HG03135 (cell line): ENCODE results near the gene FRMPD2.
"Not testable (repeated sequence)": the region's sequence is repeated elsewhere in the genome, so short reads cannot be mapped to it uniquely, and the experiment has no call there.

Source experiments
- ATAC-seq: cut with Tn5 transposase; IDR thresholded peaks from one replicate; pipeline ENCODE4 v1.9.1; 2021; ENCODE audit warnings: mild to moderate bottlenecking, moderate library complexity; ENCODE audit not compliant: unreplicated experiment

The FRMPD2 gene

DNA sequence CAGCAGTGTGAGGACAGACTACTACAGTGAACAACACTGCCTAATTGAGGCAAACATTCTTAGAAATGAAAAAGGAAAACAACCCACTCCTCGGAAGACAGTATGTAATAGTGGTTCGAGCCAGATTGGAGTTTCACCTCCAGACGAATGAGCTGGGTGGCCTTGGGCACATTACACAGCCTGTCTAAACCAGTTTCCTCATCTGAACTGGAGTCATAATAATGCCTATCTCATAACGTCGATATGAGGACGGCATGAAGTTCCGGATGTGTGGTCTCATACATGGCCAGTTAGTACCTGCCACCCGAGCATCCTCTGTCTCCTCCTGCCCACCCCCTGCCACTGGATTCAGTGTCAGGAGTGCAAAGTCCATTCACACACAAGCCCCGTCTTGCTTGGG lies 15.8 kb upstream of the FRMPD2 start:
- ATAC-seq: no peak

GRCh38 chr10:48289501-48290238 lies 15.2 kb upstream of the FRMPD2 start:
- no peak for ATAC-seq

GRCh38 chr10:48288661-48289060 lies 14.2 kb upstream of the FRMPD2 start:
- no peak for ATAC-seq

DNA sequence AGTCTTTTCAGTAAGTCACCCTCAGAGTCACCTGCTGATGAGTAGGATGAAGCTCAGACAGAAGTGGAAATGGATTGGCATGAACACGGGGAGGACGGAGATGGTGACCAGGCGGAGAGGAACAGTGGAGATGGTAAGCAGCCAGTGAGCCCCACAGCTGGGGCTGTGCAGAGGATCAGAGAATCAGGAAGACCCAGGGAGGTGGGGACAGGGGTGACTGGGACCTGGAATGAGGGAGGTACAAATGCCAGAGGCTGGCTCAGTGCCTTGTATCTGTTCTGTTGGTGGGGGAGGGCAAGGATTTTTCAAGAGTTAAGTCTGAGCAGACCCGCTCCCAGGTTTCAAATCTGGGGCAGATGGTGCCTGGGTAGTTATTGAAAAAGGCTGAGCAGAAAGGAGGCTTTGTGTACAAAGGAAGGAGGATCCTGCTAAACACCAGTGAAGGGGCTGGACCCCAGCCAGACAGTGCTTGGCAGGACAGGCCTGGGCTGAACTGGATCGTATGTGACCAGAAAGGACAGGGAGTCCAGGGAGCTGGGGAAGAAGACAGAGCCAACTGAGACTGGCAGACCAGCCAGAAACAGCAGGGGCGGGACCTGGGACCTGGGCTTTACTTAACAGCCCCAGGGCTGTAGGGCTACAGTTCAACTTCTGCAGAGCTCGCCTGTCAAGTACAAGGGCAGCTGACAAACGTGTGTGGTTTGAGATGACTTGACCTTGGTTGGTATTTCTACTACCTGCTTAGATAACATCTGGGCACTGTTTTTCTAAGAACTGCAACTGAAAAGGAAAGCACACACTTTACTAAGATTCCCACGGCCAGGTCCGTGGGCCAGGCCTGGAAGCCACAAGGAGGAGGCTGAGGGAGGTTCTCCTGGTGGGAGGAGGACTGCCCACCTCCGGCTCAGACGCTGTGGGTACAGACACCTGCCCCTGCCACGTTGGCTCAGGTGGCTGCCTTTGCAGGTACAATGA lies 13.2 kb upstream of the FRMPD2 start:
- ATAC-seq: no peak

DNA sequence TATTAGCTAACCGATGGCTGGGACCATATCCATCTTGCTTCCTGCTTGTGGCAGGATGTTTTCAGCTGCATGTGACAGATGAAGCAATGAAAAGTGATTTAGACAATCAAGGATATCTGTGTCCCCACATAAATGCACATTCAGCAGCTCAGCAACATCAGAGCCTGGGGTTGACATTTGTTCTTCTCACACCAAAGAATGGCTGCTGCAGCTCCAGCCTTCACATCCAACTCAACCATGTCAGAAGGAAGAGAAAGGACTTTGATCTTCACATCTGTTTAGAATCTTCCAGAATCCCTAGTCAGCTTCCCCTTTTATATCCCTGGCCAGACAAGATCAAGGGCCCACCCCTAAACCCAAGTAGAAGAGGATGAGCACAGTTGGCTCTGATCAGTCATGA lies 11.9 kb upstream of the FRMPD2 start:
- no peak for ATAC-seq

DNA sequence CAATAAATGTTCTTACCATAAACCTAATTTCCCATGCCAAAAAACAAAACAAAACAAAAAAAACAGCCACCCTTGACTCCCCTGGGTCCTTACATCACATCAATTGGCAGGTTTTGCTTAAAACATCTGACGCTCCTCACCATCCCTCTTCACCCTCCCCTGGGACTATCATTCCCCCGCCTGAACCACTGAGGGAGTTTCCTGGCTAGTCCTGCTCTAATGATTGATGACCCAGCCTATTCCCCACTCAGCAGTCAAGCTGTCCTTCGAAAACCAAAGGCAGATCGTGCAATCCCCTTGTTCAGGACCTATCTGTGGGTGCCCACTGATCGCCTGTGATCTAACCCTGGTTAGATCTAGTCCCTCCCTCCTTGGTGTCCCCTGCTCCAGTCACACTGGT lies 11.2 kb upstream of the FRMPD2 start:
- ATAC-seq: no peak

GRCh38 chr10:48284811-48285210 lies 10.3 kb upstream of the FRMPD2 start:
- no peak for ATAC-seq

DNA sequence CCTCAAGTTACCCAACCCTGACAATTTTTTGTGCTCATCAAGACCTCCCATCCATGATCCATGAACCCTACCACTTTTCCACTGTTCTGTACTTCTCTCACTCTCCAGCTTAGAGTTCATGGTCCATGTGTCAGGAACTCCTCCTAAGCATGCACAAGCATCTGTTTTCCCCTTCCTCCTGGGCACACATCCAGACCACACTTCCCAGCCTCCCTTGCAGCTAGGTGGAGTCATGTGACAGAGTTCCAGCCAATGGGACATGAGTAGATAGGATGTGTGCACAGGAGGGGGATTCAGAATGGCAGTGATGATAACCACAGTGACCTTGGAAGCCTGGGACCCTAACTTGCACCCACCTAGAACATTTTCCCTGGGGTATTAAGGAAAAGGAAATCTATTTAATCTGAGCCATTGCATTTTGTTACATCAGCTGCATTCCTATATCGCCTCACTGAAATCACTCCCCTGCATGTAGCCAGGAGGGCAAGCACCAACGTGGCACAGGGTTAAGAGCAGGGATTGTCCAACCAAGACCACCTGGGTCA lies 9.6 kb upstream of the FRMPD2 start:
- ATAC-seq: no peak

DNA sequence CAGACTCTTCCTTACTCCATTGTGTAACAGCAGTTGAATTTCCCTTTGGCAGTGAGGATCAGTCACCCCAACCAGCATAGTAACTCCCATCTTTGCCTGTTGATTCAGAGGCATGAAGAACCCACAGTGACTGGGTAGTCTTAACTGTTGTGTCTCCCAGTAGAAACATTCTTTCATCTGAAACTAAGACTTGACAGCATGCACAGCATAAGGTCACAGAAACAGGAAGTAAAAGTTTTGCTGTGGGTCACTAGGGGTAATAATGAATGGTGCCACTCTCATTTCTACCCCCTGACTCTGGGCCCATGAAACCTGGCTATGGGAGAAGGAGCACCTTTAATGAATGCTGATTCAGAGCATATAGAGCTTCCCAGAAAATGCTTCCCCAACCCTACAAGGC lies 8.3 kb upstream of the FRMPD2 start:
- ATAC-seq: peak; percentile 70

DNA sequence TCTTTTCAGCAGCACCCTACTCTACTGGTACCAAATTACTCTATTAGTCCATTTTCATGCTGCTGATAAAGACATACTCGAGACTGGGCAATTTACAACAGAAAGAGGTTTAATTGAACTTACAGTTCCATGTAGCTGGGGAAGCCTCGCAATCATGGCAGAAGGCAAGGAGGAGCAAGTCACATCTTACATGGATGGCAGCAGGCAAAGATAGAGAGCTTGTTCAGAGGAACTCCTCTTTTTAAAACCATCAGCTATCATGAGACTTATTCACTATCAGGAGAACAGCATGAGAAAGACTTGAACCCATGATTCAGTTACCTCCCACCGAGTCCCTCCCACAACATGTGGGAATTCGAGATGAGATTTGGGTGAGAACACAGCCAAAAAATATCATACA lies 7.2 kb upstream of the FRMPD2 start:
- ATAC-seq: not testable (repeated sequence)

DNA sequence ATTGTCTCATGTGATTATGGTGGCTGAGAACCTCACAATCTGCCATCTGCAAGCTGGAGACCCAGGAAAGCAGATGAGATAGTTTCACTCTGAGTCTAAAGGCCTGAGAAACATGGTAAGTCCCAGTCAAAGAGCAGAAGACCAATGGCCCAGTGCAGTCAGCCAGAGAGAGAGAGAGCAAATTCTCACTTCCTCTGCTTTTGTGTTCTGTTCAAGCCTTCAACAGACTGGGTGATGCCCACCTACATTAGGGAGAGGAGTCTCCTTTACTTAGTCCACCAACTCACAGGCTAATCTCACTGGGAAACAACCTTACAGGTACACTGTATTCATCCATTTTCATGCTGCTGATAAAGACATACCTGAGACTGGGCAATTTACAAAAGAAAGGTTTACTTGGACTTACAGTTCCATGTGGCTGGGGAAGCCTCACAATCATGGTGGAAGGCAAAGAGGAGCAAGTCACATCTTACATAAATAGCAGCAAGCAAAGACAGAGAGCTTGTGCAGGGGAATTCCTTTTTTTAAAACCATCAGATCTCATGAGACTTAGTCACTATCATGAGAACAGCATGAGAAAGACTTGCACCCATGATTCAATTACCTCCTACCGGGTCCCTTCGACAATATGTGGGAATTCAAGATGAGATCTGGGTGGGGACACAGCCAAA lies 4.7 kb upstream of the FRMPD2 start:
- ATAC-seq: peak; percentile 83

- ATAC-seq: no peak
Measured at GRCh38 chr10:48277093-48277492, 2.6 kb upstream of the FRMPD2 start.

GRCh38 chr10:48273741-48274140 lies 755 bp downstream of the FRMPD2 start:
- no peak for ATAC-seq

GRCh38 chr10:48272682-48273081 lies 1.8 kb downstream of the FRMPD2 start:
- ATAC-seq: no peak

DNA sequence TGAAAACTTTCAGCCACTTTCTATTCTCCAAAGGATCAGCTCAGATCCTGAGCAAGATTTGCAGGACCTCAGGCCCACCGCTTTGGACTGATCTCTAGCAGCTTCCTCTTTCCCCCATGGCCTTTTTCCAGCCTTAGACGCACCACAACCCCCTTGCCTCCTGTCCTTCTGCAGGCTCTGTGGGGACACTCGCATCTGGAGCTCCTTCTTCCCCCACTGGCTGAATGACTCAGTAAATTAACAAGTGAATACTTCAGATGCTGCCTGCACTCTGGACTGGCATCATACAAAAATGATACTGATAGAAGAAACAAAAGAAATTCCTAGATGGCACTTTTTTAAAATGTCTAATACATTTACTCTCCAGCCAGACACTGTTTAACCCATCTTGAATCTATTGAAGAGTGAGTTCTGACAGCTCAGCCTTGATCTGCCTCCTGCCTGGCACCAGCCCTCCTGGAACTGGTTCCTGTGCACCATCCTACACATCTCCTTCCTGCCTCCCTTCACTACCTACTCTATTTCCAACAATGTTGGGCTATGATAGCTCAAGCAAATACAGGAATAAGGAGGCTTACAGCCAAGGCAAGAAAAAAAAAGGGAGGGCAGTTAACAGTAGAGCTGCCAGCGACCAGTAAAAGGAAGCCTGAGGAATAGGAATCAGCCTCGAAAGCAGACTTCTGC lies 3.3 kb downstream of the FRMPD2 start:
- no peak for ATAC-seq

DNA sequence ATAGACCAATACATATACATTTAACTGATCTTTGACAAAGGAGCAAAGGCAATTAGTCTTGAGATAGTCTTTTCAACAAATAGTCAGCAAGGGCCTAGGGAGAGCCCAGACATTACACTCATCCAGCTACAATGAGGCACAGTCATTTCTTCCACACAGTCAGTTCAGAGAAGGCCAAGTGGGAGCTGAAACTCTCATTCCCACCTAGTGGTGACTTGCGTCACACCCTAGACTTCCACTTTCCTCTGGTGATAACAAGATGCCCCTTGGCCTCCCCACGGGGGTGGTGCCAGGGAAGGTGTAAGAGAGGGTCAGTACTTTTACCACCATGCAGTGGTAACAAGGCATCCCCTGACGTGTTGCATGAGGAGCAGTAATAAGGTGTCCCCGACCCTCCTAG lies 8.0 kb downstream of the FRMPD2 start:
- ATAC-seq: no peak

- ATAC-seq: no peak
Measured at GRCh38 chr10:48258105-48258504, 16.4 kb downstream of the FRMPD2 start.

DNA sequence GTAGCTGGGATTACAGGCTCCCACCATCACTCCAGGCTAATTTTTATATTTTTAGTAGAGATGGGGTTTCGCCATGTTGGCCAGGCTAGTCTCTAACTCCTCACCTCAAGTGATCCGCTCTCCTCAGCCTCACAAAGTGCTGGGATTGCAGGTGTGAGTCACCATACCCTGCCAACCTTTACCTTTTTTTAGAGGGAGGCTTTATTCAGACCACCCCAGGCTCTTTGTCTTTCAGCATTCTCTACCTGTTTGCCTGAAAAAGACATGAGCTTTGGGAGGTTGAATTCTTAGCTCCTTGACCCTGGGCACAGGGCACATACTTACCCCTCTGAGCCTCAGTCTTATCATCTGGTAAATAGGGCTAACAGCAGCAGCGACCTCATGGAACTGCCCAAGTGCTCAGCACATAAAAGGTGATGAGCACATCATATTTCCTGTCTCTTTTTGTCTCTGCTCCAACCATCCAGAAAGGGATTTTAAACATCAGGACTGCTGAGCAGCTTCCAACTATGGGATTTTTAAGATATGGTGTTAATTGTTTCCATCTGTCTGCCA lies 17.0 kb downstream of the FRMPD2 start:
- ATAC-seq: no peak

GRCh38 chr10:48255722-48256121 lies 18.8 kb downstream of the FRMPD2 start:
- no peak for ATAC-seq

- ATAC-seq: no peak
Measured at GRCh38 chr10:48254750-48255512, 19.6 kb downstream of the FRMPD2 start.
